Fibroblast of mammary gland (primary cell): ENCODE data around the gene ULK4.
"Not testable (repeated sequence)": the region's sequence is repeated elsewhere in the genome, so short reads cannot be mapped to it uniquely, and the experiment has no call there.

ENCODE experiments used
- DNase-seq: peaks from one replicate; pipeline ENCODE4 v3.0.0-alpha.2; 2010; ENCODE audit warnings: low read depth
- H3K4me3 ChIP-seq: 2 replicates; pipeline ENCODE4 v1.5.1; 2011; ENCODE audit warnings: low read depth, mild to moderate bottlenecking, low read length, moderate library complexity; ENCODE audit not compliant: control insufficient read depth
- TF ChIP-seq, protein P1 (sequence below): conservative IDR thresholded peaks from 2 replicates; pipeline ENCODE4 v1.5.1; 2011; ENCODE audit warnings: low read depth, low read length, inconsistent platforms; ENCODE audit not compliant: control insufficient read depth, insufficient read depth

The ULK4 gene

GRCh38 chr3:41569632-41570305 is 392.1 kb downstream of the ULK4 start:
- DNase-seq, result no peak
- H3K4me3 ChIP-seq, result no peak overlapping the region
- TF ChIP-seq, protein P1, sequence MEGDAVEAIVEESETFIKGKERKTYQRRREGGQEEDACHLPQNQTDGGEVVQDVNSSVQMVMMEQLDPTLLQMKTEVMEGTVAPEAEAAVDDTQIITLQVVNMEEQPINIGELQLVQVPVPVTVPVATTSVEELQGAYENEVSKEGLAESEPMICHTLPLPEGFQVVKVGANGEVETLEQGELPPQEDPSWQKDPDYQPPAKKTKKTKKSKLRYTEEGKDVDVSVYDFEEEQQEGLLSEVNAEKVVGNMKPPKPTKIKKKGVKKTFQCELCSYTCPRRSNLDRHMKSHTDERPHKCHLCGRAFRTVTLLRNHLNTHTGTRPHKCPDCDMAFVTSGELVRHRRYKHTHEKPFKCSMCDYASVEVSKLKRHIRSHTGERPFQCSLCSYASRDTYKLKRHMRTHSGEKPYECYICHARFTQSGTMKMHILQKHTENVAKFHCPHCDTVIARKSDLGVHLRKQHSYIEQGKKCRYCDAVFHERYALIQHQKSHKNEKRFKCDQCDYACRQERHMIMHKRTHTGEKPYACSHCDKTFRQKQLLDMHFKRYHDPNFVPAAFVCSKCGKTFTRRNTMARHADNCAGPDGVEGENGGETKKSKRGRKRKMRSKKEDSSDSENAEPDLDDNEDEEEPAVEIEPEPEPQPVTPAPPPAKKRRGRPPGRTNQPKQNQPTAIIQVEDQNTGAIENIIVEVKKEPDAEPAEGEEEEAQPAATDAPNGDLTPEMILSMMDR, result no peak

DNA sequence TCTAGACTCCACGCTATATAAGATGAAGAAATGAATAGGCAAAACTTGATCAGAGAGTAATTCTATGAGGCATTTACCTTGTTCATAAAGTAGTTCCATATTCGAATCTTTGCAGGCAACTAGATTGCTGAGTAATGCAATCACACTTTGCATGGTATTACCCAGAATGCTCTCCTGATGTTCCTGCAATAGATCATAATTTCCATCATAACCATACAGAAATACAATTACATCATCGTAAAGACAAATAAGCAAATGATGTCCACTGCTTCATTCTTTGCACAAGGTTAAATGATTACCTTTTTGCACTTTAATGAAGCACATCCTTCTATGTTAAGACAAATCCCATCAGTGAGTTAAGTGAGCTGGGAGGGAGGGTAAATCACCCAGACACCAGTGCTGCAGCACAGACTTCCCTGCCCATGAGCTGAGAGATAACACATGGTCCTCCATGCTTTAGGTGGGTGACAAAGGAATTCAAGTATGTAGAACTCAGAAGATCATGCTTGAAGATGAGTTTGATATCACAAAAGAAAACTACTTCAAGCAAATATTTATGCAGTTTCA is 395.9 kb downstream of the ULK4 start:
- TF ChIP-seq, protein P1, result no peak
- no peak overlapping the region for H3K4me3 ChIP-seq
- no peak for DNase-seq

DNA sequence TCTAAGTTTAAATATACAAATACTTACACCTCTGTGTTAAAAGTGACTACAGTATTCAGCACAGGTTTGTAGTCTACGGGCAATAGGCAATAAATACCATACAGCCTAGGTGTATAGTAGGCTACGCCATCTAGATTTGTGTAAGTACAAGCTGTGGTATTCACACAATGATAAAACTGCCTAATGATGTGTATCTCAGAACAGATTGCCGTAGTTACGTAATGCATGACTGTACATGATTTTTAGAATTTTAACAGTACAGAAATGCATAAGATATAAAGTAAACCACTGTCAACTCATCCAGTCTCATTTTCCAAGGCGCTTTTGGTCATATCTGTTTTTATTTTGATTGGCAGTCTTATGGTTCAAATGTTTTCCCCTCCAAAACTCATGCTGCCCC is 396.9 kb downstream of the ULK4 start:
- H3K4me3 ChIP-seq, result no peak overlapping the region
- TF ChIP-seq, protein P1, result no peak
- DNase-seq, result no peak

DNA sequence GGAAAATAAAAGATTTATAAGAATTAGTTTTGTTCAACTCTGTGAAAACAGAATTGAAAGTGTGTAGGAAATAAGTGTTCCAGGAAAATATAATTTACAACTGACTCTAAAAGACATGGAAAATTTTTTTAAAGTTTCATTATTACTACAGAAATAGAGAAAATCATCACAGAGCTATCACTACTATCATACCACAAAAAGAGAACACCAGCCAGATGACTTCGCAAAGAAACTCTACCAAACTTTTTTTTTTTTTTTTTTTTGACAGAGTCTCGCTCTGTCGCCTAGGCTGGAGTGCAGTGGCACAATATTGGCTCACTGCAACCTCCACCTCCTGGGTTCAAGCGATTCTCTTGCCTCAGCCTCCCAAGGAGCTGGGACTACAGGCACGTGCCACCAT is 405.7 kb downstream of the ULK4 start:
- not testable (repeated sequence) for H3K4me3 ChIP-seq, DNase-seq

- H3K4me3 ChIP-seq, result no peak overlapping the region
- TF ChIP-seq, protein P1, result no peak
- no peak for DNase-seq
Measured at GRCh38 chr3:41532976-41533375, 428.9 kb downstream of the ULK4 start.

- TF ChIP-seq, protein P1, result no peak
- H3K4me3 ChIP-seq, result no peak overlapping the region
- no peak for DNase-seq
Measured at GRCh38 chr3:41526995-41527573, 434.8 kb downstream of the ULK4 start.

GRCh38 chr3:41525303-41526064 is 436.4 kb downstream of the ULK4 start:
- H3K4me3 ChIP-seq, result no peak overlapping the region
- TF ChIP-seq, protein P1, result no peak
- DNase-seq, result no peak
